ENCODE measurements around the gene ZNF335. TPM values are rescaled to one million over a fixed set of nuclear protein-coding genes. Genes with fewer than 3 reads are reported as not detected.
A peak's percentile ranks its signal among the peaks of the same experiment; 100 is the strongest.

Gene ZNF335
- total and polyA plus RNA-seq, 2 of the 13 experiments (the other 11 are each of a cell fraction or from before 2014, with no cell fraction given) = 9.7 to 13.7 TPM

DNA sequence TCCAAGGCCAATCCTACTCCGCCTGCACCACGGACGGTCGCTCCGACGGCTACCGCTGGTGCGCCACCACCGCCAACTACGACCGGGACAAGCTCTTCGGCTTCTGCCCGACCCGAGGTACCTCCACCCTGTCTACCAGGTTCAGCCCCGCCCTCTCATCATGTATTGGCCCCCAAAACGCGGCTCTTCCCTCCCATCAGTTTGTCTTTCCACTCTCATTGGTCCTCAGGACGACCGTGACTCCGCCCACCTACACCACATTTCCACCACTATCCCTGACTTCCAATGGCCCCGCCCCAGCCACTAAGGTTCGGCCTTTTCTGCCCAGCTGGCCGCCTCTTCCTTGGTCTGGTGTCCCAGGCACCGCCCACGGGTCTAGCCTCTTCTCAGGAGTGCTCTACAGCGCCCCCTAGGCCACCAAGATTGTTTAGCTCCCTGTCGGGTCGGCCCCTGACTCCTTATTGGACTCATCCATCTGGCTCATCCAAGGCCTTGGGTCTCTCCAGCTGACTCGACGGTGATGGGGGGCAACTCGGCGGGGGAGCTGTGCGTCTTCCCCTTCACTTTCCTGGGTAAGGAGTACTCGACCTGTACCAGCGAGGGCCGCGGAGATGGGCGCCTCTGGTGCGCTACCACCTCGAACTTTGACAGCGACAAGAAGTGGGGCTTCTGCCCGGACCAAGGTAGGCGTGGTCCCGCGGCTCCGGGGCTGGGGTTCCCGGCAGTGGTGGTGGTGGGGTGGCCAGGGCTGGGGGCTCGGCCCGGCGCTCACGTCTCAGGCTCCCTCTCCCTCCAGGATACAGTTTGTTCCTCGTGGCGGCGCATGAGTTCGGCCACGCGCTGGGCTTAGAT, 39.9 kb upstream of the ZNF335 start:
- no peak overlapping the region for H3K9ac ChIP-seq (ENCODE audit: insufficient read depth, low read depth, low read length)
- POLR2A ChIA-PET = no interaction called here
- DNase-seq (ENCODE audit: low spot score) (peak; percentile 46), ATAC-seq (no peak), FAIRE-seq (no peak)
- H4K20me1 ChIP-seq (ENCODE audit: insufficient read depth, low read length) = peaks cover 7% of the 10 kb centered on the region; the same call in 1 of the 2 replicates
- H3K4me1 ChIP-seq (ENCODE audit: insufficient read depth, low read length) = peaks cover 37% of the 10 kb centered on the region
- CTCF ChIA-PET (ENCODE audit: low intra/inter-chr PET ratio, low total read pairs) = no interaction called here
- in situ Hi-C loops (cut with HindIII; ENCODE audit: extremely low pct_ligation_motif_present, low pct_unique_long_range_greater_than_20kb) = no loop called here
- no peaks in the 10 kb centered on the region for H3K79me2 ChIP-seq (ENCODE audit: insufficient read depth, low read length)
- no peak overlapping the region for H2AFZ ChIP-seq (ENCODE audit: low read length)
- no peak overlapping the region for H3K27ac ChIP-seq (ENCODE audit: extremely low read length, insufficient read depth, low read length)
- peaks cover 32 to 68% of the 10 kb centered on the region in 2 experiments; a peak in 4 of 5 replicates for H3K27me3 ChIP-seq (ENCODE audit: control insufficient read depth in 1 of 2, insufficient read depth in 2 of 2, low read length in 2 of 2)
- H3K36me3 ChIP-seq (replicated peaks in 1 of 2; ENCODE audit: control insufficient read depth in 1 of 2, insufficient read depth in 2 of 2, low read length in 2 of 2) = no peaks in the 10 kb centered on the region
- no peak overlapping the region for H3K4me2 ChIP-seq (ENCODE audit: low read depth, low read length)
- intact Hi-C loops (cut with micrococcal nuclease; ENCODE audit: unreplicated experiment) = loop anchor here (5.0 kb wide), 1 partner anchor 40 kb away; the partner anchor contains the start of gene ZNF335
- no peak overlapping the region for H3K4me3 ChIP-seq (replicated peaks in 1 of 3; ENCODE audit: insufficient read depth in 1 of 3, low read depth in 2 of 3, low read length in 3 of 3)
- no TSS peak for BruUV-seq (replicated peaks)
- WGBS (ENCODE audit: low lambda C conversion rate) = 44% methylated on average over 55 of the region's 57 CpGs
- H3K9me3 ChIP-seq (ENCODE audit: low read length) = no peaks in the 10 kb centered on the region
- TF ChIP-seq, protein P1, sequence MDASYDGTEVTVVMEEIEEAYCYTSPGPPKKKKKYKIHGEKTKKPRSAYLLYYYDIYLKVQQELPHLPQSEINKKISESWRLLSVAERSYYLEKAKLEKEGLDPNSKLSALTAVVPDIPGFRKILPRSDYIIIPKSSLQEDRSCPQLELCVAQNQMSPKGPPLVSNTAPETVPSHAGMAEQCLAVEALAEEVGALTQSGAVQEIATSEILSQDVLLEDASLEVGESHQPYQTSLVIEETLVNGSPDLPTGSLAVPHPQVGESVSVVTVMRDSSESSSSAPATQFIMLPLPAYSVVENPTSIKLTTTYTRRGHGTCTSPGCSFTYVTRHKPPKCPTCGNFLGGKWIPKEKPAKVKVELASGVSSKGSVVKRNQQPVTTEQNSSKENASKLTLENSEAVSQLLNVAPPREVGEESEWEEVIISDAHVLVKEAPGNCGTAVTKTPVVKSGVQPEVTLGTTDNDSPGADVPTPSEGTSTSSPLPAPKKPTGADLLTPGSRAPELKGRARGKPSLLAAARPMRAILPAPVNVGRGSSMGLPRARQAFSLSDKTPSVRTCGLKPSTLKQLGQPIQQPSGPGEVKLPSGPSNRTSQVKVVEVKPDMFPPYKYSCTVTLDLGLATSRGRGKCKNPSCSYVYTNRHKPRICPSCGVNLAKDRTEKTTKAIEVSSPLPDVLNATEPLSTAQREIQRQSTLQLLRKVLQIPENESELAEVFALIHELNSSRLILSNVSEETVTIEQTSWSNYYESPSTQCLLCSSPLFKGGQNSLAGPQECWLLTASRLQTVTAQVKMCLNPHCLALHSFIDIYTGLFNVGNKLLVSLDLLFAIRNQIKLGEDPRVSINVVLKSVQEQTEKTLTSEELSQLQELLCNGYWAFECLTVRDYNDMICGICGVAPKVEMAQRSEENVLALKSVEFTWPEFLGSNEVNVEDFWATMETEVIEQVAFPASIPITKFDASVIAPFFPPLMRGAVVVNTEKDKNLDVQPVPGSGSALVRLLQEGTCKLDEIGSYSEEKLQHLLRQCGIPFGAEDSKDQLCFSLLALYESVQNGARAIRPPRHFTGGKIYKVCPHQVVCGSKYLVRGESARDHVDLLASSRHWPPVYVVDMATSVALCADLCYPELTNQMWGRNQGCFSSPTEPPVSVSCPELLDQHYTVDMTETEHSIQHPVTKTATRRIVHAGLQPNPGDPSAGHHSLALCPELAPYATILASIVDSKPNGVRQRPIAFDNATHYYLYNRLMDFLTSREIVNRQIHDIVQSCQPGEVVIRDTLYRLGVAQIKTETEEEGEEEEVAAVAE (CRISPR knock-in tag; IDR thresholded peaks at IDR 0.05; ENCODE audit: borderline replicate concordance) = no peak
- TF ChIP-seq BRCA1 (CRISPR knock-in tag; IDR thresholded peaks at IDR 0.05) (no peak), AGO1 (IDR thresholded peaks at IDR 0.05; ENCODE audit: low read depth, low read length, poor library complexity, severe bottlenecking) (peak; percentile 27), PHF8 (CRISPR knock-in tag; IDR thresholded peaks at IDR 0.05) (0 out of 2 replicates have a peak, but pooled peaks have one; percentile 18), TBX2 (CRISPR knock-in tag; IDR thresholded peaks at IDR 0.05; ENCODE audit: borderline replicate concordance) (no peak), BRD4 (CRISPR knock-in tag; IDR thresholded peaks at IDR 0.05) (0 out of 2 replicates have a peak, but pooled peaks have one; percentile 13), HES4 (CRISPR knock-in tag; IDR thresholded peaks at IDR 0.05; ENCODE audit: borderline replicate concordance) (no peak), SPEN (CRISPR knock-in tag; IDR thresholded peaks at IDR 0.05; ENCODE audit: low read depth) (0 out of 2 replicates have a peak, but pooled peaks have one; percentile 14), EED (CRISPR knock-in tag; IDR thresholded peaks at IDR 0.05) (0 out of 2 replicates have a peak, but pooled peaks have one; percentile 17)
- TF ChIP-seq, protein P2, sequence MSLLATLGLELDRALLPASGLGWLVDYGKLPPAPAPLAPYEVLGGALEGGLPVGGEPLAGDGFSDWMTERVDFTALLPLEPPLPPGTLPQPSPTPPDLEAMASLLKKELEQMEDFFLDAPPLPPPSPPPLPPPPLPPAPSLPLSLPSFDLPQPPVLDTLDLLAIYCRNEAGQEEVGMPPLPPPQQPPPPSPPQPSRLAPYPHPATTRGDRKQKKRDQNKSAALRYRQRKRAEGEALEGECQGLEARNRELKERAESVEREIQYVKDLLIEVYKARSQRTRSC (CRISPR knock-in tag; IDR thresholded peaks at IDR 0.05; ENCODE audit: low read depth) = no peak
- TF ChIP-seq, protein P3, sequence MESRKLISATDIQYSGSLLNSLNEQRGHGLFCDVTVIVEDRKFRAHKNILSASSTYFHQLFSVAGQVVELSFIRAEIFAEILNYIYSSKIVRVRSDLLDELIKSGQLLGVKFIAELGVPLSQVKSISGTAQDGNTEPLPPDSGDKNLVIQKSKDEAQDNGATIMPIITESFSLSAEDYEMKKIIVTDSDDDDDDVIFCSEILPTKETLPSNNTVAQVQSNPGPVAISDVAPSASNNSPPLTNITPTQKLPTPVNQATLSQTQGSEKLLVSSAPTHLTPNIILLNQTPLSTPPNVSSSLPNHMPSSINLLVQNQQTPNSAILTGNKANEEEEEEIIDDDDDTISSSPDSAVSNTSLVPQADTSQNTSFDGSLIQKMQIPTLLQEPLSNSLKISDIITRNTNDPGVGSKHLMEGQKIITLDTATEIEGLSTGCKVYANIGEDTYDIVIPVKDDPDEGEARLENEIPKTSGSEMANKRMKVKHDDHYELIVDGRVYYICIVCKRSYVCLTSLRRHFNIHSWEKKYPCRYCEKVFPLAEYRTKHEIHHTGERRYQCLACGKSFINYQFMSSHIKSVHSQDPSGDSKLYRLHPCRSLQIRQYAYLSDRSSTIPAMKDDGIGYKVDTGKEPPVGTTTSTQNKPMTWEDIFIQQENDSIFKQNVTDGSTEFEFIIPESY (CRISPR knock-in tag; IDR thresholded peaks at IDR 0.05) = peak; percentile 39; the same call in 1 of the 2 replicates
- TF ChIP-seq, protein P4, sequence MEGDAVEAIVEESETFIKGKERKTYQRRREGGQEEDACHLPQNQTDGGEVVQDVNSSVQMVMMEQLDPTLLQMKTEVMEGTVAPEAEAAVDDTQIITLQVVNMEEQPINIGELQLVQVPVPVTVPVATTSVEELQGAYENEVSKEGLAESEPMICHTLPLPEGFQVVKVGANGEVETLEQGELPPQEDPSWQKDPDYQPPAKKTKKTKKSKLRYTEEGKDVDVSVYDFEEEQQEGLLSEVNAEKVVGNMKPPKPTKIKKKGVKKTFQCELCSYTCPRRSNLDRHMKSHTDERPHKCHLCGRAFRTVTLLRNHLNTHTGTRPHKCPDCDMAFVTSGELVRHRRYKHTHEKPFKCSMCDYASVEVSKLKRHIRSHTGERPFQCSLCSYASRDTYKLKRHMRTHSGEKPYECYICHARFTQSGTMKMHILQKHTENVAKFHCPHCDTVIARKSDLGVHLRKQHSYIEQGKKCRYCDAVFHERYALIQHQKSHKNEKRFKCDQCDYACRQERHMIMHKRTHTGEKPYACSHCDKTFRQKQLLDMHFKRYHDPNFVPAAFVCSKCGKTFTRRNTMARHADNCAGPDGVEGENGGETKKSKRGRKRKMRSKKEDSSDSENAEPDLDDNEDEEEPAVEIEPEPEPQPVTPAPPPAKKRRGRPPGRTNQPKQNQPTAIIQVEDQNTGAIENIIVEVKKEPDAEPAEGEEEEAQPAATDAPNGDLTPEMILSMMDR (CRISPR knock-in tag; IDR thresholded peaks at IDR 0.05) = peak; percentile 72
- TF ChIP-seq, protein P5, sequence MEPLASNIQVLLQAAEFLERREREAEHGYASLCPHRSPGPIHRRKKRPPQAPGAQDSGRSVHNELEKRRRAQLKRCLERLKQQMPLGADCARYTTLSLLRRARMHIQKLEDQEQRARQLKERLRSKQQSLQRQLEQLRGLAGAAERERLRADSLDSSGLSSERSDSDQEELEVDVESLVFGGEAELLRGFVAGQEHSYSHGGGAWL (CRISPR knock-in tag; IDR thresholded peaks at IDR 0.05) = no peak

Data from HepG2 (cell line).